Measurements from ENCODE around the gene ZC3H7A.

ZC3H7A gene

DNA sequence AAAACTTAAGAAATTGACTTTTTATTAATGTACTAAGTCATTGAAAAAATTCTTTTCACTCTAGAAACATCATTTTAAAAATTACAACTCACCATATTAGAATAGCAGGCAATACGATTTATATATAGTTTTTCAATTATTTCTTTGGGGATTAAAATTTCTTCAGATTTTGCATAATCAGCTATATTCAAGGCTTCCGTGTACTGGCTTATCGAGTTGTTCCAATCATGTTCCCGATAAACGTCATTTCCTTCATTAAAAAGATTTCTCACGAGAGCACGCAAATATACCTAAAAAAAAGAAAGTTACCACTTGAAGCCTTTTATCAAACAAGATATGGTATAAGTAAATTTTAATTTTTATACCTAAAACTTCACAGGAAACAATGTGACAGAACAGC is 18.0 kb downstream of the ZC3H7A start:
- H3K4me3 ChIP-seq (ENCODE audit: low read depth, low read length): no peak overlapping the region

DNA sequence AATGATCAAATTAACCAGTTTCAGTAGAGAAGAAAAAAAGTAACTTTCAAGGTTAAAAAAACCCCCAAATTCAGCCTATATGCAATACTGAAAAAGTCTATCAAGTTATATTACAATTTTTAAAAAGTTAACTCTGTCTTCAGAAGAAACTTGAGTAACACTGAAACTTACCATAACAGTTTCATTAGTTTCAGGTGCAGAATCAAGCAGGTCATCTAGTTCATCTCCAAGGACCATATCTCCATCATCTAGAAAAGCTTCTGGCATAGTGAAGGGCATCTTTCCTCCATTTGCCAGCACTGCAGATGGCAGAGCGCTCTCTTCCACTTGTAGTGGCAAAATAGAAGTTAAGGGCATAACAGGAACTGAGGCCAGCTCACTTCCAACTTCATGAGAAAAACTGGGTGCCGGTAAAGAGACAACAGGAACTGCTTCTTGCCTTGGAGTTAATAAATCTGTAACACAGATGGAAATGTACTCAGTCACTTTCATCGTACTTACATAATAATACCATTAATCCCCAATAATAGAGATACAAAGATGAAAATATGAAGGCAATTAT is 22.9 kb downstream of the ZC3H7A start:
- H3K4me3 ChIP-seq (ENCODE audit: low read depth, low read length): no peak overlapping the region

DNA sequence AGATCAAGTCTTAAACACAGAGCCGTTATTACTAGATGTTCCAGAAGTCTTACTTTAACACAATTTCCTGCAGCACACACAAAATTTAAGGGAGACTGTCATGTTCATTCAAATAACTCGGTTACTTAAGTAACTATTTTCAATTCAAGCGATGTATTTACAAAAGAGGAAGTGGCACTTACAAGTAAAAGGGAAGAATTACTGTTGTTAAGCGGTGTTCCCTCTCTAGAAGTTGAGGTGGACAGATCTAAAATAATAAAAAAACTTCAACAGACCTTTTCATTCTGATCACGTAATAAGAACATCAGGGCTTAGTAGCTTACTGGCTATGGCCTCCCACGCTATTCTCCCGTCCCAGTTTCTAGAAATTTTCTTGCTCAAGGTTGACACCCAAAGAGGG is 28.2 kb downstream of the ZC3H7A start:
- H3K4me3 ChIP-seq (ENCODE audit: low read depth, low read length): no peak overlapping the region

DNA sequence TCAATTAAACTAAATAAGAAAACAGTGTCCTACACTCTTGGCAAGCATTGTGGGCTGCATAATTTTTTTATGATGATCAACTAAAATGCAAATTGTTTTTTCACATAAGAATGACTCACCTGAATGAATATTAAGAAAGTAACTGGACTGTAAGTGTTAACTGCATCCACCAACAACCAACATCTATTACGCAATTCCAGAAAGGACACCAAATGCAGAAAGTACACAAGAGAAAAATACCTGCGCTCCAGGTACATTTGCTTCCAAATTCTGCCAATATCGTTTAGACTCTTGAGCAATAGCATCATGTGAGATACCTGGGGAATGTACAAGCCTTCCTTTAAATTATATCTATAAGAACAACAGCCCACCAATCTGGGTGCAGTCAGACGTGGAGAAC is 34.6 kb downstream of the ZC3H7A start:
- no peak overlapping the region for H3K4me3 ChIP-seq (ENCODE audit: low read depth, low read length)

DNA sequence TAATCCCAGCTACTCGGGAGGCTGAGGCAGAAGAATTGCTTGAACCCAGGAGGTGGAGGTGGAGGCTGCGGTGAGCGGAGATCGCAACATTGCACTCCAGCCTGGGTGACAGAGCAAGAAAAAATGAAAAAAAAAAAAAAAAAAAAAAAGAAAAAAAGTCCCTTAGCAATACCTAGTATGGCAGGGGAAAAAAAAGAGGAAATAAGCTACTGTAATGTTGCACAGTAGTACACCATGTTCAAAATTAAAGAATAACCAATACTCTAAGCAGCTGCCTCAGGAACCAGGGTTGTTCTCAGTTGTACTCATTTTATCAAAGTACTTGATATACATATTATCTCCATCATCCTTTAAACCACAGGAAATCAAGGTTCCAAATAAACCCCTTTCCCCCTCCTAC is 37.1 kb downstream of the ZC3H7A start:
- H3K4me3 ChIP-seq (ENCODE audit: low read depth, low read length): no peak overlapping the region

DNA sequence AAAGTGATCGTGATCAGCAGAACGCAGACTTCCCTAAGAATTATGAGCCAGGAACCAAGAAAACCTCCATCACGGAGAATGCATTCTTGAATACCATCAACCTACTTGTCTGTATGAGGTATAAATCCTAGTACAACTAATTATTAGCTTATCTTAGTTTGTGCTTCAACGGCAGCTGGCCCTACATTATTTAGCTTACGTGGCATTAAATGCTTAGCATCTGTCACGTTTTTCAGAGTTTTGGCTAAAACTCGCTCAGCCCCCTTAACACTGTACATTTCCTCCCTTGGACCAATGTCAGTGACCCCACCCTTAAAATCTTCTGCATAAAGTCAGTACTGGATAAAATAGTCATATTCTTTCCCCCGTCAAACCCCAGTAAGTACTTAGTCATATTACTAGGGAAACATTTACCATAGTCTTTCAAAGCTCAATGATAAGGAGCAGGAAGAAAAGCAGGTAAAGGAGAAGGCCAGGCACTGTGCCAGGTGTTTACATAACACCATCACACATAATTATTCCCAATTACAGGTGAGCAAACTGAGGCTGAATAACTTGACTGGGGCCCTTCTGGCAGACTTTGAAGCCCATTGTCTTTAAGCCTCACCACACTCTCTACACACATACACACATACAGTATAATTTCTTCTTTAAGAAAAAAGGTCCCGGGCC is 37.8 kb downstream of the ZC3H7A start:
- no peak overlapping the region for H3K4me3 ChIP-seq (ENCODE audit: low read depth, low read length)

DNA sequence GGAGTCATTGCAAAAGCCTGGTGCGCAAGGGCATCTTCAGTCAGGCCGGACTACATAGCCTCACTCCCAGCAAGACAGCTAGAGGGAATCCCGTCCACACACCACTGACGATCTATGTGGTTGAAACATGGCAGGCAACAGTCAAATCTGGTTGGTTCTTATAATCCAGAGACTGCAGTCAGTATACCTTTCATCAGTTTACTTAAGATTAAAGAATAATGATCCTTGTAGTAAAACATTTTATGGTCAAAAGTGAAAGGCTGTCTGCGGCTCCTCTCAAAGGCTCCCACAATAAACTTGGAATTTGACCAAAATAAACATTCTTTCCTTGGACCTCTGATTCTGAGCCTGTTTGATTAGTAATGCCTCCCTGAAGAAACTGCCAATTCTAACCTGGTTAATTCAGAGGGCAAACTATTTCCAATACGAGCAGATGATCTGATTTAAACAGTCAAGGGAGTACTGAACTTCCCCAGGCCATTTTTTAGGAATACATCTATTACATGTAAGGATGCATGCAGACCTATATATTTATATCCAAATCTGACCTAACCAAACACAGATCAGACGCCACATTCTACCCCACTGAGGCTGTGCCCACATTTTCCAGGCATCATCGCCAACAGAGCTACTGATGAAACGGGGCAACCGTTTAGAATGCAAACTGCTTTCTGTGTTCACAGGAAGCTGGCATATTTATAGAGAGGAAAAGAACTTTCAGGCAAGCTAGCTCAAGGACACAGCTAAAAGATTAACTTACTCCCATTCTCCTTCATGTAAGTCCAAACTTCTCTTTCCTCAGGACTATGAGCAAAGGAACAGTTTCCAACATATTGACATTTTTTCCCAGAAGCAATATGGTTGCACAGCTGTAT is 39.1 kb downstream of the ZC3H7A start:
- H3K4me3 ChIP-seq (ENCODE audit: low read depth, low read length): no peak overlapping the region

DNA sequence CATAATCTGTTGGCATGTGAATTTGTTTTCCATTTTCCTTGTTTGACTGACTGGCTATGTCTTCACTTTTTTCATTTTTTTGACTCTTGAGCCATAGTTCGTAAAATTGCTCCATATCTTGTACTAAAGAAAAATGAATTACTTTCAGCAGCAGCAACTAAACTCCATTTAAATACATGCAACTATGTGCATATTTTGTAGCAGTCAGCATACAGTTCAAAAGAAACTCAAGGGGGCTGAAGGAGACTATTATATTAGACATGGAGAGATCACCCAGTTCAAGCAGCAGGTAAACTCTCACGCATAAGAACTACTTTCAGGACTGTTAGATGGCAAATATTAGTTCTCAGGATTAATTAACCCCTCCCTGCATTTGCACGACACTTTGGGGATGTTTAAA is 40.8 kb downstream of the ZC3H7A start:
- H3K4me3 ChIP-seq (ENCODE audit: low read depth, low read length): no peak overlapping the region

DNA sequence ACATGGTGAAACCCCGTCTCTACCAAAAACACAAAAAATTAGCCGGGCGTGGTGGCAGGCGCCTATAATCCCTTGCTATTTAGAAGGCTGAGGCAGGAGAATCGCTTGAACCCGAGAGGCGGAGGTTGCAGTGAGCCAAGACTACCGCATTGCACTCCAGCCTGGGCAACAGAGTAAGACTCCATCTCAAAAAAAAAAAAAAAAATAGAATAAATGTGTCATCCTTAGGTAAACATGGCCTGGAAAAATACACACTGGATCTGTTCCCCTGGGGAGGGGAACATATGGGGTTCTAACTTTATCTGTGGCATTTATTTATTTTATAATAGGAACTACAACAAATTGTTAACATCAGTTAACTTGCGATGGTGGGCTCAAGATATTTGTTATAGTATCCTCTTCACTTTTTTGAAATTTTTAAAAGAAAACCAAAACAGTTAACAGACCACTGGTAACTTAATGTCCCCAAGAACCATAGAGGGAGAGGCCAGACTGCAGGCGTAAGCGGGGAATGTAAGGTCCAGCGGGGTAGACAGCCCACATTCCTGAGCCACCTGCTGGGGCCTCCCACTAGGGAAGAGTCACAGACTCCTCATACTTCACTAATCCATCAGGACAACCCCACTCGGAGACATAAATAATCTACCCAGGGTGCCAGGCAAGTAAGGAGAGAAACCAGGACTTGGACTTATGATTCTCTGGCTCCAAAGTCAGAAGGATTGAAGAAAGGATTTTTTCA is 41.9 kb downstream of the ZC3H7A start:
- no peak overlapping the region for H3K4me3 ChIP-seq (ENCODE audit: low read depth, low read length)

DNA sequence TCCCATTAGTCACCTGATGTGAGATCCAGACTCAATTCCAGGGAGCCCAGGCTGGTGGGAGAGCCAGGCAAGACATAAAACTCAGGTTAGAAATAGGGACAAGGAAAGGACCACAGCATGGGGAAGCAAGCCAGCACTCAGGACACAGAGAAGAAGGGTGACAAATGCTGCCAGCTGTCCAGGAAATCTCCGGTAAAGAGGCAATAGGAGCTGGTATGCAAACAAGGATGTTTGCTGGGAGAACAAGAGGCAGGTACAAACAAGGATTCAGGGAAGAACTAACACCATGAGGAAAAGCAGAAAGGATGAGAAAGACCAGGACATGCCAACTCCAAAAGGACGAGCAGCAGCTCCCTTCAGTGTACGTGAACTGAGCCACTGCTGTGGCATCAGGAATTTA is 44.2 kb downstream of the ZC3H7A start:
- H3K4me3 ChIP-seq (ENCODE audit: low read depth, low read length): no peak overlapping the region

DNA sequence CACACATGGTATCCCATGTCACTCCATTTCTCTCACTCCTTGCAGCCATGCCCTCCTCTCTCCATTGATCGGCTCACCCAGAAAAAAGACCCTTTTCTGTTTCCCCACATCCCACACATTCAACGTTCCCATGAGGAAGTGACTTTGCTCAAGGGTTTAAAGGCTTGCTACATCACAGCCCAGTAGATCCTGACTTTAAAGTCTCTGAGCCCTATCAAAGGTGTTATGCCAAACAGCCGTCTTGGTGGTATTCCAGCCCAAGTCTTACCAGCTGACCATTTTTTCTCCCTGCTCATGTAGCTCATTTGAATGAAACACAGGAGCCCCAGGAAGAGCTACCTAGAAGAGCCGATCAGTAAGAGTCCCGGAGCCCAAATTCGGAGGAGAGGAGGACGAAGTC is 47.0 kb downstream of the ZC3H7A start:
- no peak overlapping the region for H3K4me3 ChIP-seq (ENCODE audit: low read depth, low read length)

DNA sequence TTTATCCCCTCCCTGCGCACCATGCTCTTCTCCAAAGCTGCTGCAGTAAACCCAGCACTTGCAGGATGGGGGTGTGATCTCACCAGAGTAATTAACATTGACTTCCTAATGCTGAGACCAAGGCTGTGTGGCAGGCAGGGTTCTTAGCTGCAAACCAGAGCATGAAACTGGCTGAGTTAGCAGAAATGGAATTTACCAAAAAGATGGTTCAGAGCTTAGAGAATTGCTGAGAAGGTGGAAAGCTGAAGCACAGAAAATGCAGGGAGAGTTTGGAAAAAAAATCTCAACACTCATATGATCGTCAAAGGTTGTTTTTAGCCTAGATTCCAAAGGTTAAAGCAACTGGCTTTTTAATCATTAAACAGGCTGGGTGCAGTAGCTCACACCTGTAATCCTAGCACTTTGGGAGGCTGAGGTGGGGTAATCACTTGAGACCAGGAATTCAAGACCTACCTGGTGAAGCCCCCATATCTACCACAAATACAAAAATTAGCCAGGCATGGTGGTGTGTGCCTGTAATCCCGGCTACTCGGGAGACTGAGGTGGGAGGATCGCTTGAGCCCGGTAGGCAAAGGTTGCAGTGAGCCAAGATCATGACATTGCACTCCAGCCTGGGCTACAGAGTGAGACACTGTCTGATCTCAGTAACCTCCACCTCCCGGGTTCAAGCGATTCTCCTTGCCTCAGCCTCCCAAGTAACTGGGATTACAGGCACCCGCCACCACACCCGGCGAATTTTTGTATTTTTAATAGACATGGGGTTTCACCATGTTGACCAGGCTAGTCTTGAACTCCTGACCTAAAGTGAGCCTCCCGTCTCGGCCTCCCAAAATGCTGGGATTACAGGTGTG is 48.4 kb downstream of the ZC3H7A start:
- no peak overlapping the region for H3K4me3 ChIP-seq (ENCODE audit: low read depth, low read length)

DNA sequence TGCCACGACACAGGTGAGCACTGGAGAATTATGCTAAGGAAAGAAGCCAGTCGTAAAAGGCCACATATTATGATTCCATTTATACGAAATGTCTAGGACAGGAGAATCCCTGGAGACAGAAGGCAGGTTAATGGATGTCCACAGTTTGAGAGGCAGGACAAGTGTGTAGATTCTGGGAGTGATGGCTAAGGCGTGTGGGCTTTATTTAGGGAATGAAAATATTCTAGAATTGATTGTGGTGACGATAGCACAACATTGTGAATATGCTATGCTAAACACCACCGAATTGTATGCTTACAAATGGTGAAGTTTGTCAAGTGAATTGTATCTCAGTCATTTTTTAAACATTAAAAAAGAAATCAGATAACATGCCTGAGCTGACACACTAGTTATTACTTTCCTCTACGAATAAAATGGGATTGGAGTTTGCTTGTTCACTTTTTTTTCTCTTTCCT is 49.1 kb downstream of the ZC3H7A start:
- H3K4me3 ChIP-seq (ENCODE audit: low read depth, low read length): no peak overlapping the region

DNA sequence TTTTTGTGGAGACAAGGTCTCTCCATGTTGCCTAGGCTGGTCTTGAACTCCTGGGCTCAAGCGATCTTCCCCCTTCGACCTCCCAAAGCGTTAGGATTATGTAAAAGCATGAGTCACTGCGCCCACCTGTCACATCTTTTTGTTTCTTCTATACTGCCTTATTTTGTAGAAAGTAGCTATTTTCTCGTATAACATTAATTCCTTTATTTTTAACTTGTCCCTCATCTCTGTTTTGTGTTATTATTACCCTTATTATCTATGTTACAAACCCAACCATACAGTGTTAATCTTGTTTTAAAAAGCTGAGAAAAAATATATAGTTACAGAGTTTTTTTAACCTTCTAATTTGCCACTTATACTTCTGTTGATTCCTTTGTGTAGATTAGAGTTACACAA is 53.0 kb downstream of the ZC3H7A start:
- no peak overlapping the region for H3K4me3 ChIP-seq (ENCODE audit: low read depth, low read length)

DNA sequence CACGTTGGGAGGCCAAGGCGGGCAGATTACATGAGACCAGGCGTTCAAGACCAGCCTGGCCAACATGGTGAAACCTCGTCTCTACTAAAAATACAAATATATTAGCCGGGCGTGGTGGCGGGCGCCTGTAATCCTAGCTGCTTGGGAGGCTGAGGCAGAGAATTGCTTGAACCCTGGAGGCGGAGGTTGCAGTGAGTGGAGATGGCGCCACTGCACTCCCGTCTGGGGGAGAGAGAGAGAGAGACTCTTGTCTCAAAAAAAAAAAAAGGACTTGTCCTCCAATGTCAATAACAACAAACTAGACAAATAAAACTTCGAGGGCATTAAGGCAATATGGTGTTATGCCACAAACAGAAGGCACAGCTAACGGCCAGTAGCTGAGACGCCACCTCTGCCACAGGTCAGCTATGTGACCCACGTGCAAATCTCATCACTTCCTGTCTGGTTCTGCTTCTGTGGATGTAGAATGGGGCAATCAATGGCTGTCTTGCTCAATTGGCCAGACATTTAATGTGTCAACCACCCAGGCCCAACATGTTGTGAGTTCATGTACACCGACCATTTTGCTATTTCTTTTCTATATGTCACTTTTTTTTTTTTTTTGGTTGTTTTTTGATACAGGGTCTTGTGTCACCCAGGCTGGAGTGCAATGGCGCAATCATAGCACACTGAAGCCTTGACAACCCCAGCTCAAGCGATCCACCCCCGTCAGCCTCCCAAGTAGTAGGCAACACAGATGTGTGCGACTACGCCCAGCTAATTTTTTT is 53.6 kb downstream of the ZC3H7A start:
- peak overlapping the region; percentile 72 for H3K4me3 ChIP-seq (ENCODE audit: low read depth, low read length)

DNA sequence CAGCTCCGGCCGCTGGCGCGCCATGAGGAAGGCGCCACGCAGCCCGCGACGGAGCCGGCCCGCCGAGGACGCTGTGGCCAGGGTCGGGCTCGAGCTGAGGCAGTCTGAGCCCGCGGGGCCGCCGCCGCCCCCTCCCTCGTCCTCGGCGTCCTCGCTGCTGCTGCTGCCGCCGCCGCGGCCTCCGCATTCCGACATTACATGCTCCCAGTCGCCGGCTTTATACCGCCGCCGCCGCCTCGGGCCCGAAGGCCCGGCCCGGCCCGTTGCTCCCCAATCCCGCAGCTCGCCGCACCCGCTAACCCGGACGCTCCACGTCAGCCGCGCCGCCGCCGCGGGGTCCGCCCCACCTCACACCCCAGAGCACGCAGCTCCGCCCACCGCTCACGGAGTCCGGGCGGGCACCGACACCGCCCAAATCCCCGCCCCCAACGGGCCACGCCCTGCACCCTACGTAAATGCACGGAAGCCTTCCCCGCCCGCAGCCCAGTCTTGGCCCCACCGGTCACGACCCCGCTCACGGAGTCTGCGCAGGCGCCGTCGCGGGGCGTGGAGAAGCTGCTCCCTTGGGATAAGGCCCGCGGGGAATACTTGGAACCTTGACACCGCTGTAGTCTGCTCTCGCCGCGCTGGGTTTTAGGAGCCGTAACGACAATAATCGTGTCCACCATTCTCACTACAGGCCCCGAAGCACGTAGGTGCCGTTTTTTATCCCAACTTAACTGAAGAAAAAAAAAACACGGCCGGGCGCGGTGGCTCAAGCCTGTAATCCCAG is 54.3 kb downstream of the ZC3H7A start, which contains the start of gene TXNDC11:
Gene TXNDC11 (minus strand): TSS at position 322 of the 772 bp plus-strand sequence. CDS start 127 bp downstream, at position 195.
- peak within 1 kb of the TSS; percentile 72 for H3K4me3 ChIP-seq (ENCODE audit: low read depth, low read length)

DNA sequence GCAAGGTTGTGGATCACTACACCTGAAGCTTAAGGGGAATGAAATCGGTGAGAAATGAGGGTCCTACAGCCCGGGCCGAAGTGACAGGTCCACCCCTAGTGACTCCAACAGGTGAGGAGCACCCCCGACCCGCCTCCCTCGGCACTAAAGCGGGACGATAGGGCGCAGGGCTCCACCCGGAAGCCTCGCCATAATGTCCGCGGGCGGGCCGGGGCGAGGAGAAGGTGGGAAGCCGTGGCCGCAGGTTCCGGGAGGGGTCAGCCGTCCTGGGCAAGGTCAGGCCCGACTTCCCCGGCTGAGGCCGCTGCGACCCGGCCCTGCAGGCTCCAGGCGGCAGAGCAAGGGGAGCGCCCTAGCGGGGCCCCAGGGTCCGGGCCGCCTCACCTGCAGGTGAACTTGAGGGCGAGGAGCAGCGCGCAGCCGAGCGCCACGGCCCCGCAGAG is 54.9 kb downstream of the ZC3H7A start:
- H3K4me3 ChIP-seq (ENCODE audit: low read depth, low read length): peak overlapping the region; percentile 72

DNA sequence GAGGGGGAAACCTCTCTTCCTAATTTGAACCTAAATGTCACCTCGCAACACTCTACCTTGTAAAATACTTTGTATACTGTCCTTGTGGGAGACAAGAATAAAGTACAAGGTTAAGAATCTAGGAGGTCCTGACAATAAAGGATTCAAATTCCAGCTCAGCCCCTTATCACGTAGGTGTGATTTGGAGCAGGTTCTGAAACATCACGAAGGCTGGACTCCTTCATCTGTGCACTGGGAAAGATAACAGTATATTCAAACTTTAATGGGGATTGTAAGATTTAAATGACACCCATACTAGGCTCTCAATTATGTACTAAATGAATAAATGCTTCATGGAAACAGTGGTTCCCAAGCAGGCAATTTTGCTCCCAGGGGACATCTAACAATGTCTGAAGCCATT is 56.5 kb downstream of the ZC3H7A start:
- H3K4me3 ChIP-seq (ENCODE audit: low read depth, low read length): no peak overlapping the region
